ENCODE measurements around the gene PSMG3.

GRCh38 chr7:1549357-1550004 is 20.4 kb downstream of the PSMG3 start:
- no peak for TF ChIP-seq EZH2 (IDR thresholded peaks at IDR 0.05)
- TF ChIP-seq POLR2AphosphoS5 (IDR thresholded peaks at IDR 0.05; ENCODE audit: borderline replicate concordance, low read depth, low read length), result no peak
- no peak for TF ChIP-seq FOXP2 (optimal IDR thresholded peaks at IDR 0.05; ENCODE audit: control extremely low read depth, extremely low read length, insufficient read depth)

All from SK-N-MC (cell line).